ENCODE results near the gene ZBTB17.

ZBTB17 gene

GRCh38 chr1:15969321-15969880 lies 6.5 kb downstream of the ZBTB17 start:
- no peak for TF ChIP-seq CTCF (conservative IDR thresholded peaks at IDR 0.05; ENCODE audit: low read depth, low read length)
- no peak for DNase-seq (ENCODE audit: low read depth)
- no peak overlapping the region for H3K4me3 ChIP-seq (ENCODE audit: low read length)

- no peak for TF ChIP-seq CTCF (conservative IDR thresholded peaks at IDR 0.05; ENCODE audit: low read depth, low read length)
- no peak overlapping the region for H3K4me3 ChIP-seq (ENCODE audit: low read length)
- no peak for DNase-seq (ENCODE audit: low read depth)
Measured at GRCh38 chr1:15968172-15968571, 7.7 kb downstream of the ZBTB17 start.

- no peak for DNase-seq (ENCODE audit: low read depth)
- H3K4me3 ChIP-seq (ENCODE audit: low read length): no peak overlapping the region
- TF ChIP-seq CTCF (conservative IDR thresholded peaks at IDR 0.05; ENCODE audit: low read depth, low read length): no peak
Measured at GRCh38 chr1:15966956-15967344, 9.0 kb downstream of the ZBTB17 start.

- TF ChIP-seq CTCF (conservative IDR thresholded peaks at IDR 0.05; ENCODE audit: low read depth, low read length): no peak
- DNase-seq (ENCODE audit: low read depth): no peak
- H3K4me3 ChIP-seq (ENCODE audit: low read length): no peak overlapping the region
Measured at GRCh38 chr1:15966081-15966955, 9.6 kb downstream of the ZBTB17 start.

GRCh38 chr1:15965228-15965767 lies 10.6 kb downstream of the ZBTB17 start:
- TF ChIP-seq CTCF (conservative IDR thresholded peaks at IDR 0.05; ENCODE audit: low read depth, low read length): no peak
- H3K4me3 ChIP-seq (ENCODE audit: low read length): no peak overlapping the region
- DNase-seq (ENCODE audit: low read depth): no peak

- no peak for TF ChIP-seq CTCF (conservative IDR thresholded peaks at IDR 0.05; ENCODE audit: low read depth, low read length)
- no peak overlapping the region for H3K4me3 ChIP-seq (ENCODE audit: low read length)
- no peak for DNase-seq (ENCODE audit: low read depth)
Measured at GRCh38 chr1:15963968-15964648, 11.8 kb downstream of the ZBTB17 start.

All from retinal pigment epithelial cell (primary cell).